Measurements from ENCODE around the gene BMP2K. TPM values are rescaled to one million over a fixed set of nuclear protein-coding genes. Genes with fewer than 3 reads are reported as not detected.

Gene BMP2K
- total and polyA plus RNA-seq, 2 donors from 2014 or later = 6.0 to 43.1 TPM

DNA sequence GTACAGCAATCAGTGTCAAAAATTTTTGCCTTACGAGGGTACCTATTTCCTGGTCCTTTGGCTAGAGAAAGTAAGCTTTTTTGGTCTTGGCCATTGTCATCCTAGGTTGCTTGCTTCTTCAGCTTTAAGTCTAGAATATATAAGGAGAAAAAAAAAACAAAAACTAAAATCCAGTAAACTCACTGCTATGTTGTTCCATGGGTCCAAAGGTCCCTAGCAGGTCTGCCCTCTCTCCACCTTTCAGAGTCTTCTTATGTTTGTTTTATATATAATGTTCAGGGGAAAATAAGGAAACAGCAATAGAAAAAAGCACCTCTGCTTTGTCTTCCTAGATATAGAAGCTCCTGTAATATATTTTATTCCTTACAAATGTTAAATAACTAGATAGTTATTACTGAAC lies 18.1 kb upstream of the BMP2K start:
- H3K4me3 ChIP-seq (ENCODE audit: low read length in 3 of 3) = no peak overlapping the region
- TF ChIP-seq, protein P1, sequence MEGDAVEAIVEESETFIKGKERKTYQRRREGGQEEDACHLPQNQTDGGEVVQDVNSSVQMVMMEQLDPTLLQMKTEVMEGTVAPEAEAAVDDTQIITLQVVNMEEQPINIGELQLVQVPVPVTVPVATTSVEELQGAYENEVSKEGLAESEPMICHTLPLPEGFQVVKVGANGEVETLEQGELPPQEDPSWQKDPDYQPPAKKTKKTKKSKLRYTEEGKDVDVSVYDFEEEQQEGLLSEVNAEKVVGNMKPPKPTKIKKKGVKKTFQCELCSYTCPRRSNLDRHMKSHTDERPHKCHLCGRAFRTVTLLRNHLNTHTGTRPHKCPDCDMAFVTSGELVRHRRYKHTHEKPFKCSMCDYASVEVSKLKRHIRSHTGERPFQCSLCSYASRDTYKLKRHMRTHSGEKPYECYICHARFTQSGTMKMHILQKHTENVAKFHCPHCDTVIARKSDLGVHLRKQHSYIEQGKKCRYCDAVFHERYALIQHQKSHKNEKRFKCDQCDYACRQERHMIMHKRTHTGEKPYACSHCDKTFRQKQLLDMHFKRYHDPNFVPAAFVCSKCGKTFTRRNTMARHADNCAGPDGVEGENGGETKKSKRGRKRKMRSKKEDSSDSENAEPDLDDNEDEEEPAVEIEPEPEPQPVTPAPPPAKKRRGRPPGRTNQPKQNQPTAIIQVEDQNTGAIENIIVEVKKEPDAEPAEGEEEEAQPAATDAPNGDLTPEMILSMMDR (IDR thresholded peaks at IDR 0.05; ENCODE audit: borderline replicate concordance, extremely low read depth, insufficient read depth) = no peak
- H3K9ac ChIP-seq (ENCODE audit: low read length in 3 of 3) = no peak overlapping the region
- FAIRE-seq = no peak
- intact Hi-C loops (cut with DNase I) = no loop called here
- no peaks in the 10 kb centered on the region for H3K36me3 ChIP-seq (ENCODE audit: control insufficient read depth in 2 of 3, insufficient read depth in 3 of 3, low read length in 3 of 3)
- no peaks in the 10 kb centered on the region for H3K9me3 ChIP-seq (ENCODE audit: control insufficient read depth in 2 of 3, insufficient read depth in 1 of 3, low read length in 3 of 3)
- no peak for DNase-seq
- H3K27ac ChIP-seq (ENCODE audit: low read depth in 2 of 2, low read length in 2 of 2) = no peak overlapping the region
- H3K4me1 ChIP-seq (ENCODE audit: control insufficient read depth in 2 of 3, insufficient read depth in 2 of 3, low read depth in 1 of 3, low read length in 3 of 3) = no peaks in the 10 kb centered on the region
- no peaks in the 10 kb centered on the region for H3K27me3 ChIP-seq (ENCODE audit: control insufficient read depth, insufficient read depth, low read length)

DNA sequence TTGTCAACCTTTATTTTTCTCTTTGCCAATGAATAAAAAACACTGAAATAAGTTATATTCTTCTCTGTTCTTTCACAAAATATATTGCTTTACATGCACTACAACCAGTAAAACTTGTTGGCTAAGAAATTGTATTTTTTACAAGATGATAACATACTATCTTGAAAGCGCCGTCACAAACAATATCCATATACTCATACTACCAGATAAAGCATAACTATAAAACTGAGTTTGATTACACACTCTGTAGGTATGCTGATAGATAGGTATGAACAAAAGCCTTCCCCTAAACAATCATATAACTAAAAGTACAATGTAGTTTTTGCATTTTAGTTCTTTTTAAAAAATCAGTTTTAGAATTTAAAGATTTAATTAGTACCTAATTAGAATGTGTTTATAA lies 13.6 kb upstream of the BMP2K start:
- intact Hi-C loops (cut with DNase I) = no loop called here
- TF ChIP-seq, protein P1 (IDR thresholded peaks at IDR 0.05; ENCODE audit: borderline replicate concordance, extremely low read depth, insufficient read depth) = no peak
- no peak overlapping the region for H3K4me3 ChIP-seq (ENCODE audit: low read length in 3 of 3)
- DNase-seq (no peak), FAIRE-seq (peak; percentile 62)
- no peaks in the 10 kb centered on the region for H3K36me3 ChIP-seq (ENCODE audit: control insufficient read depth in 2 of 3, insufficient read depth in 3 of 3, low read length in 3 of 3)
- H3K4me1 ChIP-seq (ENCODE audit: control insufficient read depth in 2 of 3, insufficient read depth in 2 of 3, low read depth in 1 of 3, low read length in 3 of 3) = no peaks in the 10 kb centered on the region
- no peaks in the 10 kb centered on the region for H3K9me3 ChIP-seq (ENCODE audit: control insufficient read depth in 2 of 3, insufficient read depth in 1 of 3, low read length in 3 of 3)
- no peaks in the 10 kb centered on the region for H3K27me3 ChIP-seq (ENCODE audit: control insufficient read depth, insufficient read depth, low read length)
- H3K27ac ChIP-seq (ENCODE audit: low read depth in 2 of 2, low read length in 2 of 2) = no peak overlapping the region
- H3K9ac ChIP-seq (ENCODE audit: low read length in 3 of 3) = no peak overlapping the region

DNA sequence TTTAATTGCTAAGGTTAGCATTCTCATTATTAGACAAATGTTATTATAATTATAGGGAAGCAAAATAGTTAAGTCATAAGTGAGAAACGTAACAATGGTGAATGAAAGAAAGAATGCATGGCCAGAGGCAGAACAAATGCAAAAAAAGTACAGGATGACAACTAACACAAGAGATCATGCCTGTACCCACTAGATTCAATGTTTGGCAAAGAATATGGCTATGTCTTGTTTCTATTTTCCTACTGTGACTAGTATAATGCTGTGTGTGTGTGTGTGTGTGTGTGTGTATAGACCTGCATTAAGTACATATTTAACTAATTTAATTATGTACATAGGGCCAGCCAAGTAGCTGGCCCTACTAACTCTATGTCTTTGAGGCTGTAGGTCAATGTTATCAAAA lies 12.9 kb upstream of the BMP2K start:
- Histone ChIP-seq H3K27me3 (ENCODE audit: control insufficient read depth, insufficient read depth, low read length) (no peaks in the 10 kb centered on the region), H3K27ac (ENCODE audit: low read depth in 2 of 2, low read length in 2 of 2) (no peak overlapping the region), H3K9ac (ENCODE audit: low read length in 3 of 3) (no peak overlapping the region), H3K4me3 (ENCODE audit: low read length in 3 of 3) (no peak overlapping the region), H3K9me3 (ENCODE audit: control insufficient read depth in 2 of 3, insufficient read depth in 1 of 3, low read length in 3 of 3) (no peaks in the 10 kb centered on the region), H3K36me3 (ENCODE audit: control insufficient read depth in 2 of 3, insufficient read depth in 3 of 3, low read length in 3 of 3) (no peaks in the 10 kb centered on the region), H3K4me1 (ENCODE audit: control insufficient read depth in 2 of 3, insufficient read depth in 2 of 3, low read depth in 1 of 3, low read length in 3 of 3) (no peaks in the 10 kb centered on the region)
- FAIRE-seq = no peak
- no peak for DNase-seq
- TF ChIP-seq, protein P1 (IDR thresholded peaks at IDR 0.05; ENCODE audit: borderline replicate concordance, extremely low read depth, insufficient read depth) = no peak
- intact Hi-C loops (cut with DNase I) = no loop called here

DNA sequence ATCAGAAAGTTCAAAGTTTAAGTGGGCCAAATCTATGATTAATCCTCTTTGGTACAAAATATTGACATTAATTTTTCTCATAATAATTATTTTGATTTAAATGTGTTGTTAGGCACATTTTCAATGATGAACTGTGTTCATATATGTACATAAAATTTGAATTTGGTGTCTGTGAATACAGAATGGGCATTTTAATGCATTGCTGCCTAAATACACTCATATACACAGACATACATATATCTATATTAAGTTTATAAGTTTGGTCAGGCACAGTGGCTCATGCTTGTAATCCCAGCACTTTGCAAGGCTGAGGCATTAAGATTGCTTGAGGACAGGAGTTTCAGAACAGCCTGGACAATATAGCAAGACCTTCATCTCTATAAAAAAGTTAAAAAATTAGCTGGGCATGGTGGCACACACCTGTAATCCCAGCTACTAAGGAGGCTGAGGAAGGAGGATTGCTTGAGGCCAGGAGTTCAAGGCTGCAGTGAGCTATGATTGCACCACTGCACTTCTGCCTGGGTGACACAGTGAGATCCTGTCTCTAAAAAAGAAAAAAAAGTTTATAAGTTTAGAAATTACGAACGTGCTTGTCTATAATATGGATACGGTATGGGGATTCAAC lies 12.3 kb upstream of the BMP2K start:
- intact Hi-C loops (cut with DNase I) = no loop called here
- no peak for DNase-seq
- no peaks in the 10 kb centered on the region for H3K4me1 ChIP-seq (ENCODE audit: control insufficient read depth in 2 of 3, insufficient read depth in 2 of 3, low read depth in 1 of 3, low read length in 3 of 3)
- H3K9me3 ChIP-seq (ENCODE audit: control insufficient read depth in 2 of 3, insufficient read depth in 1 of 3, low read length in 3 of 3) = no peaks in the 10 kb centered on the region
- no peak overlapping the region for H3K4me3 ChIP-seq (ENCODE audit: low read length in 3 of 3)
- no peak overlapping the region for H3K27ac ChIP-seq (ENCODE audit: low read depth in 2 of 2, low read length in 2 of 2)
- H3K36me3 ChIP-seq (ENCODE audit: control insufficient read depth in 2 of 3, insufficient read depth in 3 of 3, low read length in 3 of 3) = no peaks in the 10 kb centered on the region
- no peak for FAIRE-seq
- no peaks in the 10 kb centered on the region for H3K27me3 ChIP-seq (ENCODE audit: control insufficient read depth, insufficient read depth, low read length)
- H3K9ac ChIP-seq (ENCODE audit: low read length in 3 of 3) = no peak overlapping the region
- TF ChIP-seq, protein P1 (IDR thresholded peaks at IDR 0.05; ENCODE audit: borderline replicate concordance, extremely low read depth, insufficient read depth) = no peak

Data from kidney (tissue), 14 donors.